MM.1S (cell line): ENCODE measurements around the gene MEIS2.

Source experiments
- DNase-seq: peaks from one replicate; pipeline ENCODE4 v3.0.0-alpha.2; 2015
- H2AFZ ChIP-seq: fragments of 300-600 bp; sonication (generic); 2 replicates; pipeline ENCODE4 v1.6.0; 2016; ENCODE audit warnings: antibody characterized with exemption, low read length
- H3F3A ChIP-seq: fragments of 300-600 bp; sonication (generic); 2 replicates; pipeline ENCODE4 v1.6.1; 2016; ENCODE audit warnings: mild to moderate bottlenecking, antibody characterized with exemption, low read length, moderate library complexity, mixed read lengths; ENCODE audit not compliant: insufficient read depth
- H3K27ac ChIP-seq: fragments of 300-600 bp; sonication (generic); 2 replicates; pipeline ENCODE4 v1.5.1; 2016; ENCODE audit warnings: mild to moderate bottlenecking, low read length
- H3K27me3 ChIP-seq: fragments of 300-600 bp; sonication (generic); replicated peaks from 2 replicates; pipeline ENCODE4 v1.6.0; 2016; ENCODE audit warnings: low read length; ENCODE audit not compliant: insufficient read depth
- H3K36me3 ChIP-seq: fragments of 300-600 bp; sonication (generic); replicated peaks from 2 replicates; pipeline ENCODE4 v1.6.1; 2016; ENCODE audit warnings: mild to moderate bottlenecking, low read length, mixed read lengths; ENCODE audit not compliant: insufficient read depth
- H3K4me1 ChIP-seq: fragments of 300-600 bp; sonication (generic); 2 replicates; pipeline ENCODE4 v1.6.1; 2016; ENCODE audit warnings: low read length, mixed read lengths
- H3K4me2 ChIP-seq: fragments of 300-600 bp; sonication (generic); 2 replicates; pipeline ENCODE4 v1.6.0; 2016; ENCODE audit warnings: low read depth, low read length
- H3K4me3 ChIP-seq: fragments of 300-600 bp; sonication (generic); 2 replicates; pipeline ENCODE4 v1.5.1; 2016; ENCODE audit warnings: low read length, mixed read lengths
- H3K79me2 ChIP-seq: fragments of 300-600 bp; sonication (generic); 2 replicates; pipeline ENCODE4 v1.6.1; 2016; ENCODE audit warnings: mixed run types, low read length, mixed read lengths
- H3K9ac ChIP-seq: fragments of 300-600 bp; sonication (generic); 2 replicates; pipeline ENCODE4 v1.6.1; 2016; ENCODE audit warnings: low read length, mixed read lengths
- H3K9me2 ChIP-seq: fragments of 300-600 bp; sonication (generic); replicated peaks from 2 replicates; pipeline ENCODE4 v1.6.1; 2016; ENCODE audit warnings: mild to moderate bottlenecking, low read length, mixed read lengths; ENCODE audit not compliant: insufficient read depth
- H3K9me3 ChIP-seq: fragments of 300-600 bp; sonication (generic); replicated peaks from 2 replicates; pipeline ENCODE4 v1.6.1; 2016; ENCODE audit warnings: mild to moderate bottlenecking, low read length, mixed read lengths; ENCODE audit not compliant: insufficient read depth
- H4K20me1 ChIP-seq: fragments of 300-600 bp; sonication (generic); 2 replicates; pipeline ENCODE4 v1.6.1; 2016; ENCODE audit warnings: mild to moderate bottlenecking, low read length, moderate library complexity, mixed read lengths; ENCODE audit not compliant: insufficient read depth
- CTCF ChIP-seq: fragments of 300-600 bp; sonication (generic); IDR thresholded peaks from 2 replicates; pipeline ENCODE4 v1.5.1; 2016; ENCODE audit warnings: antibody characterized with exemption, low read length, mixed read lengths
- EZH2 ChIP-seq: fragments of 300-600 bp; sonication (generic); optimal IDR thresholded peaks from 2 replicates; pipeline ENCODE3; 2017; ENCODE audit warnings: low read depth, mild to moderate bottlenecking, antibody characterized with exemption, low read length, mixed read lengths
- EZH2phosphoT487 ChIP-seq: fragments of 300-600 bp; sonication (generic); IDR thresholded peaks from 2 replicates; pipeline ENCODE4 v1.6.1; 2018; ENCODE audit warnings: antibody characterized with exemption, low read length

Gene MEIS2

GRCh38 chr15:37097144-37097919 lies 3.0 kb downstream of the MEIS2 start:
- Histone ChIP-seq H3K9me2 (no peaks in the 10 kb centered on the region), H3K79me2 (no peaks in the 10 kb centered on the region), H3K27ac (no peak overlapping the region), H3K4me1 (no peaks in the 10 kb centered on the region), H3F3A (peaks cover 15% of the 10 kb centered on the region; the same call in 1 of the 2 replicates), H2AFZ (no peak overlapping the region), H3K4me2 (no peak overlapping the region), H3K4me3 (no peak overlapping the region), H4K20me1 (no peaks in the 10 kb centered on the region), H3K36me3 (no peaks in the 10 kb centered on the region), H3K9me3 (no peaks in the 10 kb centered on the region), H3K9ac (no peak overlapping the region), H3K27me3 (no peaks in the 10 kb centered on the region)
- no peak for TF ChIP-seq CTCF
- no peak for TF ChIP-seq EZH2phosphoT487
- no peak for TF ChIP-seq EZH2
- no peak for DNase-seq

GRCh38 chr15:37096558-37097143 lies 3.7 kb downstream of the MEIS2 start:
- Histone ChIP-seq H3K9ac (no peak overlapping the region), H3K4me3 (no peak overlapping the region), H3K4me1 (no peaks in the 10 kb centered on the region), H3K4me2 (no peak overlapping the region), H3K36me3 (no peaks in the 10 kb centered on the region), H3F3A (peaks cover 15% of the 10 kb centered on the region; the same call in 1 of the 2 replicates), H3K9me3 (no peaks in the 10 kb centered on the region), H3K79me2 (no peaks in the 10 kb centered on the region), H3K9me2 (no peaks in the 10 kb centered on the region), H2AFZ (no peak overlapping the region), H4K20me1 (no peaks in the 10 kb centered on the region), H3K27me3 (no peaks in the 10 kb centered on the region), H3K27ac (no peak overlapping the region)
- TF ChIP-seq CTCF (no peak), EZH2phosphoT487 (no peak), EZH2 (no peak)
- DNase-seq, result no peak

- Histone ChIP-seq H3K9ac (no peak overlapping the region), H3F3A (peaks cover 14% of the 10 kb centered on the region; the same call in 1 of the 2 replicates), H3K27me3 (no peaks in the 10 kb centered on the region), H3K9me3 (no peaks in the 10 kb centered on the region), H3K9me2 (no peaks in the 10 kb centered on the region), H3K36me3 (no peaks in the 10 kb centered on the region), H3K4me3 (no peak overlapping the region), H4K20me1 (no peaks in the 10 kb centered on the region), H2AFZ (no peak overlapping the region), H3K27ac (no peak overlapping the region), H3K4me1 (no peaks in the 10 kb centered on the region), H3K79me2 (no peaks in the 10 kb centered on the region), H3K4me2 (no peak overlapping the region)
- no peak for DNase-seq
- TF ChIP-seq EZH2 (no peak), EZH2phosphoT487 (no peak), CTCF (no peak)
These were observed 4.4 kb downstream of the MEIS2 start for GRCh38 chr15:37095770-37096557.
